Calu3 (cell line): ENCODE results near the gene KLHDC4. TPM values are rescaled to one million over a fixed set of nuclear protein-coding genes. Genes with fewer than 3 reads are reported as not detected.
"Not testable (repeated sequence)": the region's sequence is repeated elsewhere in the genome, so short reads cannot be mapped to it uniquely, and the experiment has no call there.

Experiments used
- BruUV-seq: library from RNA; stranded (reverse); fragments of 400-500 nt; replicated peaks from 2 replicates; lab custom pipeline; 2021; lab: Mats Ljungman, UMichigan
- CTCF ChIA-PET: fragments of 300-600 bp; sonication (Branson Sonifier 250); formaldehyde crosslinking; loops from one replicate; lab custom pipeline; 2022; ENCODE audit warnings: antibody characterized with exemption; lab: Charles Lee
- DNase-seq: peaks from one replicate; pipeline ENCODE4 v3.0.0; 2022
- H3K27ac Mint-ChIP-seq: one replicate; pipeline ENCODE4 v1.8.0; 2022; ENCODE audit warnings: mixed read lengths; ENCODE audit not compliant: unreplicated experiment
- H3K27me3 Mint-ChIP-seq: one replicate; pipeline ENCODE4 v1.8.0; 2022; ENCODE audit warnings: mixed read lengths; ENCODE audit not compliant: unreplicated experiment
- H3K36me3 Mint-ChIP-seq: one replicate; pipeline ENCODE4 v1.8.0; 2022; ENCODE audit warnings: mild to moderate bottlenecking, moderate library complexity, mixed read lengths; ENCODE audit not compliant: insufficient read depth, unreplicated experiment
- H3K4me1 Mint-ChIP-seq: one replicate; pipeline ENCODE4 v1.8.0; 2022; ENCODE audit warnings: mild to moderate bottlenecking, low read depth, mixed read lengths; ENCODE audit not compliant: unreplicated experiment
- H3K4me3 Mint-ChIP-seq: one replicate; pipeline ENCODE4 v1.8.0; 2022; ENCODE audit warnings: mild to moderate bottlenecking, low read depth, moderate library complexity, mixed read lengths; ENCODE audit not compliant: unreplicated experiment
- H3K9me3 Mint-ChIP-seq: one replicate; pipeline ENCODE4 v1.8.0; 2022; ENCODE audit warnings: low read depth, mixed read lengths; ENCODE audit not compliant: unreplicated experiment
- intact Hi-C: fragments of 100-400 bp; cut with micrococcal nuclease; formaldehyde crosslinking; loops from one replicate; pipeline ENCODE4 v1.10.0; 2022; ENCODE audit not compliant: unreplicated experiment
- total RNA-seq: library from RNA; stranded (reverse); gene quantifications from 2 replicates; pipeline ENCODE4 v1.2.3, GENCODE V29; 2022
- TF ChIP-seq, protein P1 (sequence below): fragments of 200-600 bp; IDR thresholded peaks from one replicate; pipeline ENCODE4 v1.8.0; 2022; ENCODE audit warnings: antibody characterized with exemption; ENCODE audit not compliant: unreplicated experiment

Gene KLHDC4
- total RNA-seq, 1 experiment from 2014 or later: 106 TPM

DNA sequence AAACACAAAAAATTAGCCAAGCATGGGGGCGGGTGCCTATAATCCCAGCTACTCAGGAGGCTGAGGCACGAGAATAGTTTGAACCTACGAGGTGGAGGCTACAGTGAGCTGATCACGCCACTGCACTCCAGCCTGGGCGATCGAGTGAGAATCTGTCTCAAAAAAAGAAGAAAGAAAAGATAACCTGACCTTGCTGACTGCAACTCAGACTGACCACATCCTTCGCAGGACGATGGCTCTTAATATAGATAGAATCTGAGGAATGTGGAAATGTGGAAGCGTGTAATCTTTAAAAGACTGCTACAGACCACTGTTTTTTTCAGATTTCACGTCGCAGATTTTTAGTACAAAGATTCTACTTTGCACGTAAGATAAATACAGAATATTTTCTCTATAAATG lies 37.8 kb downstream of the KLHDC4 start:
- intact Hi-C loops: no loop called here
- Mint-ChIP-seq H3K27ac (no peak overlapping the region), H3K4me1 (no peaks in the 10 kb centered on the region), H3K27me3 (no peaks in the 10 kb centered on the region), H3K36me3 (peaks cover 48% of the 10 kb centered on the region), H3K9me3 (no peaks in the 10 kb centered on the region), H3K4me3 (no peak overlapping the region)
- TF ChIP-seq, protein P1, sequence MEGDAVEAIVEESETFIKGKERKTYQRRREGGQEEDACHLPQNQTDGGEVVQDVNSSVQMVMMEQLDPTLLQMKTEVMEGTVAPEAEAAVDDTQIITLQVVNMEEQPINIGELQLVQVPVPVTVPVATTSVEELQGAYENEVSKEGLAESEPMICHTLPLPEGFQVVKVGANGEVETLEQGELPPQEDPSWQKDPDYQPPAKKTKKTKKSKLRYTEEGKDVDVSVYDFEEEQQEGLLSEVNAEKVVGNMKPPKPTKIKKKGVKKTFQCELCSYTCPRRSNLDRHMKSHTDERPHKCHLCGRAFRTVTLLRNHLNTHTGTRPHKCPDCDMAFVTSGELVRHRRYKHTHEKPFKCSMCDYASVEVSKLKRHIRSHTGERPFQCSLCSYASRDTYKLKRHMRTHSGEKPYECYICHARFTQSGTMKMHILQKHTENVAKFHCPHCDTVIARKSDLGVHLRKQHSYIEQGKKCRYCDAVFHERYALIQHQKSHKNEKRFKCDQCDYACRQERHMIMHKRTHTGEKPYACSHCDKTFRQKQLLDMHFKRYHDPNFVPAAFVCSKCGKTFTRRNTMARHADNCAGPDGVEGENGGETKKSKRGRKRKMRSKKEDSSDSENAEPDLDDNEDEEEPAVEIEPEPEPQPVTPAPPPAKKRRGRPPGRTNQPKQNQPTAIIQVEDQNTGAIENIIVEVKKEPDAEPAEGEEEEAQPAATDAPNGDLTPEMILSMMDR: no peak
- BruUV-seq: no TSS peak
- DNase-seq: no peak
- CTCF ChIA-PET: no interaction called here

DNA sequence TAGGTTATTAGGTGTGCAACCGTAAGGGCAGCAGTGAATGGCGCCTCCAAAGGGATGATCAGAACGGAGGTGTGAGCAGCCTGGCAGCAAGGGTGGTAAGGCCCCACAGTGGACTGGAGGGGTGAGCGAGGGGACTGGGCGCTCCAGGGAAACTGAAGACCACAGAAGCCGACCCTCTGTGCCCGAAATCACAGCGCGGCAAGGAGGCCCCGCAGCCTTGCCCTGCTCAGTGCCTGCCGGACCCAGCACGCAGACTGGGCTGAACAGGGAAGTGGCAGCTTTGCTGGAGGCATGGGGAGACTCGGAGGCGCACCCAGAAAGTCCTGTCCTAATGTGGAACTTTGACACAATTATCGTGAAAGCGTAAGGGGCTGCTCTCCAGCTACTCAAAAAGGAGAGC lies 38.4 kb downstream of the KLHDC4 start:
- intact Hi-C loops: no loop called here
- CTCF ChIA-PET: no interaction called here
- DNase-seq: no peak
- Mint-ChIP-seq H3K9me3 (no peaks in the 10 kb centered on the region), H3K27ac (peak overlapping the region; percentile 53), H3K36me3 (peaks cover 54% of the 10 kb centered on the region), H3K4me1 (no peaks in the 10 kb centered on the region), H3K4me3 (no peak overlapping the region), H3K27me3 (no peaks in the 10 kb centered on the region)
- BruUV-seq: no TSS peak
- TF ChIP-seq, protein P1: no peak

DNA sequence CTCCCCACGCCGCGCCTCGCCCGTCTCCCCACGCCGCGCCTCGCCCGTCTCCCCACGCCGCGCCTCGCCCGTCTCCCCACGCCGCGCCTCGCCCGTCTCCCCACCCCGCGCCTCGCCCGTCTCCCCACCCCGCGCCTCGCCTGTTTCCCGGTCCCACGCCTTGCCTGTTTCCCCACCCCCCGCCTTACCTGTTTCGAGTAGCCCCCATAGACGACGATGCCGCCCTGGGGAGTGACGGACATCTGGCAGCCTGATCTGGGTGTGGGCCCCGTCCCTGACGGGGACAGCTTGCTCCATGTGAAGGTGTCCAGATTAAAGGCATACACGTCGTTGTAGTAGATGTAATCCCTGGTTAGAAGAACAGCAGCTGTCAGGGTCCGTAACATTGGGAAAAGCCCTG lies 39.2 kb downstream of the KLHDC4 start:
- Mint-ChIP-seq H3K27ac (peak overlapping the region; percentile 53), H3K36me3 (peaks cover 62% of the 10 kb centered on the region)
- intact Hi-C loops, H3K4me3 Mint-ChIP-seq, DNase-seq, H3K27me3 Mint-ChIP-seq, H3K4me1 Mint-ChIP-seq, BruUV-seq, H3K9me3 Mint-ChIP-seq: not testable (repeated sequence)
- CTCF ChIA-PET: interaction anchor here (0.6 kb wide), 1 partner anchor 158 kb away, joined by 3 read pairs; no protein-coding TSS in a partner anchor

DNA sequence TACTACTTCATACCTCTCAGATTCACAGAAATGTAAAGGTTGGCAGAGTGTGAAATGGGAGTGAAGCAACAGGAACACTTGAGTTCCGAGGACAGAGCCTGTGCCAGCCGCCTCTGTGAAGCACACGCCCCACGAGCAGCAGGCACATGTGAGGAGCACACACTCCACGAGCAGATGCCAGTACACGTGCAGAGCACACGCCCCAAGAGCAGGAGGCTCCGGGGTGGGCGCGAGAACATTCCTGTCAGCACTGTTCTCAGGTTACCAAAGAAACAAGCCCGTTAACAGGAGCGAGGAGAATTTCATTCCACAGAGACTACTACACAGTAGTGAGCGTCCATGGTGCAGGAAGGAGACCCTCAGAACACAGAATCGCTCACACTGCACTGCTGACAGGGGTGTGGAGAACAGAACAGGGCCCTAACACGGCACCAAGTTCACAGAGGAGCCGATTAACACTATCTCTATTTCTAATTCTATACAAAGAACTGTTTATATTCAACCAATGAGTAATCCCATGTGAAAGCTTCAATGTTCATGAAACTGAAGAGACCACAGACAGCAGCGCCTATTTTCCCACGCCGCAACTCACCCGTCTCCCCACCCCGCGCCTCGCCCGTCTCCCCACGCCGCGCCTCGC lies 40.1 kb downstream of the KLHDC4 start:
- intact Hi-C loops: no loop called here
- TF ChIP-seq, protein P1: no peak
- Mint-ChIP-seq H3K4me3 (no peak overlapping the region), H3K4me1 (no peaks in the 10 kb centered on the region), H3K36me3 (peaks cover 62% of the 10 kb centered on the region), H3K9me3 (no peaks in the 10 kb centered on the region), H3K27ac (no peak overlapping the region), H3K27me3 (no peaks in the 10 kb centered on the region)
- DNase-seq: no peak
- BruUV-seq: no TSS peak
- CTCF ChIA-PET: no interaction called here

DNA sequence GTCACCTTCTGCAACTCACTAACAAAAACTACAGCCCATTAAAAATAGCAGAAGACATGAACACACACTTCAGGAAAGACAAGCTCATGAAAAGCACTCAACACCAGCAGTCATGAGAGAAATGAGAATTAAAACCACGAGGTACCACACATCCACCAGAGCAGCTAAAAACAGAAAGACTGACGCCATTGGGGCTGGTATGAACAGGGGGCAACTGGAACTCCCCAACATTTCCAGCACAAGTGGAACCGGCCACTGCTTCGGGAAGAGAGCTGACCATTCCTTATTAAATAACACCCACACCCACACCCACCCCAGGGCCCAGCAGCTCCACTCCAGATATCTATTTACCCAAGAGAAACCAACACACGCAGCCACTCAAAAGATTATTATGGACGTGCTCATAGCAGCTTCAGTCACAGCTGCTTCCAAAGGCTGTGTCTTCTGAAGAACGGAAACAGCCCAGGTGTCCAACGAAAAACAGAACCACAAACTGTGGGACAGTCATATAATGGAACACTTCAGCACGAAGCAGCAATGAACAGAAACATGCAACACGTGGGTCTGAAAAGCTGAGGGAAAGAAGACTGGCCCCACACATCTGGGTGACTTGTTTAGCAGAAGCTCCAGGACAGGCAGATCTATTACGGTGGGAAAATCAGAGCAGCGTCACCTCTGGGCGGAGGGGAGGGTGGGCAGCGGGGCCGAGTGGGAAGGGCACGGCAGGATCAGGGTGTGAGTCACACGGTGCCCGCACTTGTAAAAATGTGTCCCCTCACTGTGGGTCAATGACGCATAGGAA lies 41.1 kb downstream of the KLHDC4 start:
- CTCF ChIA-PET: no interaction called here
- TF ChIP-seq, protein P1: no peak
- DNase-seq: no peak

More for the DNA sequence above, 41.1 kb downstream of the KLHDC4 start:
- Mint-ChIP-seq H3K9me3 (no peaks in the 10 kb centered on the region), H3K27ac (no peak overlapping the region), H3K27me3 (no peaks in the 10 kb centered on the region), H3K4me3 (no peak overlapping the region), H3K4me1 (no peaks in the 10 kb centered on the region), H3K36me3 (peaks cover 66% of the 10 kb centered on the region)
- BruUV-seq: no TSS peak
- intact Hi-C loops: no loop called here
